GM23248 (cell line): ENCODE measurements around the gene OLA1.

Source experiments
- EZH2 ChIP-seq: fragments of 200-600 bp; sonication (generic); IDR thresholded peaks from 2 replicates; pipeline ENCODE4 v1.6.1; 2018; ENCODE audit warnings: antibody characterized with exemption, mild to moderate bottlenecking; ENCODE audit not compliant: insufficient read depth, poor library complexity, severe bottlenecking
- EZH2phosphoT487 ChIP-seq: fragments of 200-600 bp; sonication (generic); IDR thresholded peaks from 2 replicates; pipeline ENCODE4 v1.6.1; 2018; ENCODE audit warnings: antibody characterized with exemption, moderate library complexity, mild to moderate bottlenecking, low read depth; ENCODE audit not compliant: insufficient read depth

- no peak for TF ChIP-seq EZH2phosphoT487
- no peak for TF ChIP-seq EZH2
Observed at GRCh38 chr2:174210862-174211261, 37.5 kb downstream of the OLA1 start.
